Adrenal gland (tissue), 12 donors: Measurements from ENCODE around the gene TRAF7. TPM values are rescaled to one million over a fixed set of nuclear protein-coding genes. Genes with fewer than 3 reads are reported as not detected.

ENCODE experiments used
- DNase-seq, 7 donors: peaks; one replicate each; pipeline ENCODE4 v3.0.0-alpha.2; 2019 to 2020
- H3K27ac ChIP-seq, 5 donors: fragments of 200-600 bp; sonication (generic) in 4 of 5; 1 replicate in 3 of 5; 2 replicates in 2 of 5; pipeline versions ENCODE4 v1.5.1 to v1.8.0; 2016 to 2020; ENCODE audit warnings: mild to moderate bottlenecking in 1 of 5
- H3K27me3 ChIP-seq: fragments of 200-600 bp; 2 replicates; pipeline ENCODE4 v1.8.0; 2021
- H3K36me3 ChIP-seq, 2 donors: fragments of 200-600 bp; replicated peaks in 1 of 2; 1 replicate in 1 of 2; 2 replicates in 1 of 2; pipeline versions ENCODE4 v1.5.1 to v1.8.0; 2018 to 2022
- H3K4me1 ChIP-seq, 2 donors: fragments of 200-600 bp; replicated peaks in 1 of 2; 1 replicate in 1 of 2; 2 replicates in 1 of 2; pipeline versions ENCODE4 v1.5.1 to v1.8.0; 2018 to 2021
- H3K4me3 ChIP-seq, 4 donors: fragments of 200-600 bp; sonication (generic) in 3 of 4; one replicate each; pipeline ENCODE4 v1.5.1; 2016 to 2018
- H3K9me3 ChIP-seq, 3 donors: fragments of 200-600 bp; sonication (generic) in 1 of 3; replicated peaks in 1 of 3; 1 replicate in 2 of 3; 2 replicates in 1 of 3; pipeline versions ENCODE4 v1.5.1 to v1.8.0; 2016 to 2021
- POLR2A ChIP-seq, 2 donors: fragments of 450-650 bp; IDR thresholded peaks; one replicate each; pipeline ENCODE4 v1.6.1; 2017; ENCODE audit warnings: antibody characterized with exemption in 2 of 2, mild to moderate bottlenecking in 2 of 2, moderate library complexity in 1 of 2
- WGBS, 4 donors: extraction: QIAGEN DNeasy Blood & Tissue Kit in 2 of 4; methylation state at CpG; one replicate each; pipeline versions ENCODE4 v1.1.5 to v1.1.7; 2013 to 2017; 5-methylcytosine and 5-hydroxymethylcytosine counted together
- intact Hi-C, 2 donors: fragments of 100-400 bp; cut with DNase I; formaldehyde crosslinking; loops; one replicate each; pipeline versions ENCODE4 v1.14.1 to v1.15.0; 2022 to 2023
- polyA plus RNA-seq, 3 donors: library from polyadenylated mRNA; stranded (reverse); fragments of 200-250 nt in 2 of 3; fragments of 350-450 nt in 1 of 3; fragmentation: Illumina TruSeq in 1 of 3; extraction: RNeasy Lipid Tissue Mini Kit (QIAGEN cat#74804) in 1 of 3; gene quantifications; one replicate each; pipeline ENCODE4 v1.2.3, GENCODE V29; 2013 to 2014
- total RNA-seq, 9 donors: library from RNA; depleted of rRNA in 4 of 9; stranded (reverse); fragments of >200 nt in 4 of 9; fragments of 120-200 nt in 1 of 9; fragmentation: NEBNext Ultra II Directional in 1 of 9; extraction: Animal tissue kit (Norgen Biotek cat#: 25700) in 1 of 9; gene quantifications; one replicate each; pipeline versions ENCODE4 v1.1.0 to v1.2.4, GENCODE V29; 2013 to 2023
- TF ChIP-seq, protein P1 (sequence below), 6 experiments: fragments of 450-650 bp in 4 of 6; fragments of 200-600 bp in 2 of 6; sonication (generic) in 1 of 6; IDR thresholded peaks; 1 replicate in 5 of 6; 2 replicates in 1 of 6; pipeline versions ENCODE4 v1.5.1 to v1.8.0; 2016 to 2021; ENCODE audit warnings: antibody characterized with exemption in 6 of 6, mild to moderate bottlenecking in 2 of 6, moderate library complexity in 1 of 6
- donor health status: healthy with polysubstance abuse.
- donor health status: Bipolar disorder and iron deficiency.
- donor health status: DM: yes; HTN: yes; CAD: no.
- donor health status: DM: no; HTN: no; CAD: no.
- donor health status: DM: no; HTN: no; CAD: no.
- donor health status: DM: yes; HTN: yes; CAD: no.

Gene TRAF7
- total and polyA plus RNA-seq, 12 donors: 21.0 to 129 (median 52.2) TPM

DNA sequence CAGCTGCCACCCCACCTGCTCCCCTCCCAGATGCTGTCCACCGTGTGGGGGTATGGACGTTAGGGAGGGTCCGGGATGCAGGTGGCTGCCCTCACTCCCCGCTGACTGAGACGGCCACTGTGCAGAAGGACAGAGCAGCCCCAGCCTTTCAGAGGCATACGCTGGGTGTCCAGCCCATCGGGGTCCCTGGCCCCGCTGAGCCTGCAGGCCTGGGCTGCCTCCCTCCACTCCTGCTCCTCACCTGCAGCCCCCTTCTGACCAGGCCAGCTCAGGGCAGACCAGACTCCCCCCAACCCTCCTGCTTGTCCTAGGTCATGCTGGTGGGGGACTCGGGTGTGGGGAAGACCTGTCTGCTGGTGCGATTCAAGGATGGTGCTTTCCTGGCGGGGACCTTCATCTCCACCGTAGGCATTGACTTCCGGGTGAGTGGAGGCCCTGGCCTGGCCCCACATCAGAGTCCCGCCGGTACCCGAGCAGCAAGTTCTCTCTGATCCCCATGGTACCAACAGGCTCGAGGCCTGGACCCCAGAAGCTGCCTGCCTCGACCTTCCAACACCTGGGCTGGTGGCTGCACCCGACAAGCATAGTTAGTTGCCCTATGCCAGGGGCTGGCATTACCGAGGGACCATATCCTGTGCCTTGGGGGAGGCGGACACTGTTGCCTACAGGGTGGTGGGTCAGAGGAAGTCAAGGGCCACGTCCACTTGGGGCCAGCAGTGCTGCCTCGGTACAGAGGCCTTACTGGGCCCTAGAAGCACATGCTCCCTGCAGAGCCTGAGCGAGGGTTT lies 5.8 kb upstream of the TRAF7 start:
- no peak for DNase-seq
- H3K4me3 ChIP-seq: no peak overlapping the region
- no peak overlapping the region for H3K27ac ChIP-seq
- peaks cover 24 to 51% of the 10 kb centered on the region in 2 donors for H3K4me1 ChIP-seq
- WGBS, 4 donors: 60 to 65% (median 64%) methylated on average over 1 to 24 of the region's 24 CpGs
- intact Hi-C loops: loop anchor here (5.0 kb wide), 2 partner anchors 128 to 143 kb away; partner anchors contain the start of gene ZNF598 (in 1 of the 2)
- H3K27me3 ChIP-seq: no peaks in the 10 kb centered on the region
- no peaks in the 10 kb centered on the region for H3K9me3 ChIP-seq
- TF ChIP-seq POLR2A (IDR thresholded peaks at IDR 0.05): no peak
- TF ChIP-seq, protein P1, sequence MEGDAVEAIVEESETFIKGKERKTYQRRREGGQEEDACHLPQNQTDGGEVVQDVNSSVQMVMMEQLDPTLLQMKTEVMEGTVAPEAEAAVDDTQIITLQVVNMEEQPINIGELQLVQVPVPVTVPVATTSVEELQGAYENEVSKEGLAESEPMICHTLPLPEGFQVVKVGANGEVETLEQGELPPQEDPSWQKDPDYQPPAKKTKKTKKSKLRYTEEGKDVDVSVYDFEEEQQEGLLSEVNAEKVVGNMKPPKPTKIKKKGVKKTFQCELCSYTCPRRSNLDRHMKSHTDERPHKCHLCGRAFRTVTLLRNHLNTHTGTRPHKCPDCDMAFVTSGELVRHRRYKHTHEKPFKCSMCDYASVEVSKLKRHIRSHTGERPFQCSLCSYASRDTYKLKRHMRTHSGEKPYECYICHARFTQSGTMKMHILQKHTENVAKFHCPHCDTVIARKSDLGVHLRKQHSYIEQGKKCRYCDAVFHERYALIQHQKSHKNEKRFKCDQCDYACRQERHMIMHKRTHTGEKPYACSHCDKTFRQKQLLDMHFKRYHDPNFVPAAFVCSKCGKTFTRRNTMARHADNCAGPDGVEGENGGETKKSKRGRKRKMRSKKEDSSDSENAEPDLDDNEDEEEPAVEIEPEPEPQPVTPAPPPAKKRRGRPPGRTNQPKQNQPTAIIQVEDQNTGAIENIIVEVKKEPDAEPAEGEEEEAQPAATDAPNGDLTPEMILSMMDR (IDR thresholded peaks at IDR 0.05): no peak
- H3K36me3 ChIP-seq: no peaks in the 10 kb centered on the region

DNA sequence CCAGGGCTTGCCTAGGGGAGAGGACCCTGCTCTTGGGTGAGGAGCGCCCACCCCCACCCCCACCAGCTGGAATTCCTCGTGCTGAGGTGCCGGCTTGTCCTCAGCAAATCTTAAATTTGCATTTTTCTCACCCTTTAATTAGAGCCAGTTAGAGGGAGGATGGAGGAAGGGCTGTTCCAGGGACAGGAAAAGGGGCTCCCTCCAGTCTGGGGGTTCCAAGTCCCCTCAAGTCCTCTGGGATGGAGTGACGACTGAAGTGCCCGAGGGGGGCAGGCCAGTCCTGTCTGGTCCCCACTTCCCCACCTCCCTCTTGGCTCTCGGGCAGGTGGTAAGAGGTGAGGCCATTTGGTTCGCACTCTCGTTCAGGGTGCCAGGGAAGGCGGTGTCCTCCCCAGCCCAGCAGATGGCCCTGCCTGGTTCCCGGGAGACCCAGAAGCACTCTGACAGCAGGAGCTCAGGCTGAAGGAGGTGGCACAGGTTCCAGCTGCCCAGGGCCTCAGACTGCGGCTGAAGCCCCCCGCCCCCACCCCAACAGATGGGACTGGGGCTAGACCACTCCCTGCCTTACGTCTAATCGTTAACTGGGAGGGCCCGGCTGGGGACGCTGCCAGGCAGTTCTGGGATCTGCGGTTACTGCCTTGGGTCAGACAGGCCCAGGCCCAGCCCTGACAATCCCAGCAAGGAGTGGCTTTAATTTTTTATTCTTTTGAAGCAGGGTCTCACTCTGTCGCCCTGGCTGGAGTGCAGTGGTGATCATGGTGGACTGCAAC lies 5.0 kb upstream of the TRAF7 start:
- no peaks in the 10 kb centered on the region for H3K9me3 ChIP-seq
- no peaks in the 10 kb centered on the region for H3K27me3 ChIP-seq
- TF ChIP-seq POLR2A (IDR thresholded peaks at IDR 0.05): no peak
- TF ChIP-seq, protein P1 (IDR thresholded peaks at IDR 0.05): no peak
- intact Hi-C loops: loop anchor here in 1 of 2 donors (5.0 kb wide), 1 partner anchor 143 kb away; the partner anchor contains the start of gene ZNF598
- no peaks in the 10 kb centered on the region for H3K36me3 ChIP-seq
- WGBS, 4 donors: 62 to 73% (median 69%) methylated on average over 5 to 18 of the region's 18 CpGs
- peaks cover 24 to 51% of the 10 kb centered on the region in 2 donors for H3K4me1 ChIP-seq
- no peak overlapping the region for H3K4me3 ChIP-seq
- peak in 1 of 7 donors; percentile 79 for DNase-seq
- no peak overlapping the region for H3K27ac ChIP-seq

- 73 to 81% (median 78%) methylated on average over 13 of the region's 13 CpGs for WGBS, 4 donors
- Histone ChIP-seq H3K9me3 (no peaks in the 10 kb centered on the region), H3K27me3 (no peaks in the 10 kb centered on the region), H3K27ac (no peak overlapping the region), H3K4me3 (no peak overlapping the region), H3K4me1 (peaks cover 29 to 53% of the 10 kb centered on the region in 2 donors), H3K36me3 (no peaks in the 10 kb centered on the region)
- no peak for DNase-seq
- intact Hi-C loops: loop anchor here in 1 of 2 donors (5.0 kb wide), 1 partner anchor 144 kb away; the partner anchor contains the start of gene ZNF598
- TF ChIP-seq, protein P1 (IDR thresholded peaks at IDR 0.05): no peak
- TF ChIP-seq POLR2A (IDR thresholded peaks at IDR 0.05): no peak
Observed at GRCh38 chr16:2151188-2152091, 4.1 kb upstream of the TRAF7 start.
